A673 (cell line): ENCODE data around the gene MBNL2.

Experiments
- CTCF ChIP-seq: fragments of 300-800, 200-600 bp; sonication (generic); conservative IDR thresholded peaks from 2 replicates; pipeline ENCODE4 v1.5.1; 2017; ENCODE audit warnings: low read depth, mild to moderate bottlenecking, antibody characterized with exemption, low read length, moderate library complexity, mixed read lengths
- EZH2 ChIP-seq: fragments of 200-600 bp; sonication (generic); IDR thresholded peaks from 2 replicates; pipeline ENCODE4 v1.6.1; 2017; ENCODE audit warnings: borderline replicate concordance, low read depth, mild to moderate bottlenecking, mixed read lengths, antibody characterized with exemption, low read length; ENCODE audit not compliant: poor library complexity, severe bottlenecking

- TF ChIP-seq EZH2 (no peak), CTCF (no peak)
Observed at GRCh38 chr13:97191142-97191541, 31.0 kb upstream of the MBNL2 start.
